GM10248 (cell line): Measurements from ENCODE around the gene NEB.

ENCODE experiments used
- CTCF ChIA-PET: fragments of 300-600 bp; sonication (Branson Sonifier 250); formaldehyde crosslinking; extraction: SDS; loops from one replicate; lab custom pipeline; 2021; ENCODE audit warnings: antibody characterized with exemption; lab: Yijun Ruan, JAX
- POLR2A ChIA-PET: fragments of 350-650 bp; sonication (Branson Sonifier 250); formaldehyde crosslinking; extraction: SDS; loops from one replicate; lab custom pipeline; 2020; ENCODE audit warnings: antibody characterized with exemption; lab: Yijun Ruan, JAX
- DNase-seq: peaks from one replicate; pipeline ENCODE4 v3.0.0; 2012; ENCODE audit errors: extremely low spot score
- TF ChIP-seq, protein P1 (sequence below): IDR thresholded peaks from 2 replicates; pipeline ENCODE4 v1.5.1; 2012; ENCODE audit warnings: mild to moderate bottlenecking, low read depth; ENCODE audit errors: extremely low read depth, missing control alignments, control extremely low read depth

The NEB gene

DNA sequence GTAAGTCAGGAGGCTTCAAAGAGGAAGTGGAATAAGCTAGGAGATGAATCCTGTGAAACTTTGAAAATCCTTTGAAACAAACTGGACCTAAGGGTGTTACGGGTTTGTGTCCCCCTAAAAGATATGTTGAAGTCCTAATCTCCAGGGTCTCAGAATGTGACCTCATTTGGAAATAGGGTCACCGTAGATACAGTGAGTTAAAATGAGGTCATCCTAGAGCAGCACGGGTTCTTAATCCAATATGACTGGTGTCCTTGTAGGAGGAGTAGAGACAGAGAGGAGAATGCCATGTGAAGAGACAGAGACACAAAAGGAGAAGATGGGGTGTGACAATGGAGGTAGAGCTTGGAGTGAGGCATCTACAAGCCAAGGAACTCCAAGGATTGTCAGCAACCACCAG is 26.9 kb upstream of the NEB start:
- TF ChIP-seq, protein P1, sequence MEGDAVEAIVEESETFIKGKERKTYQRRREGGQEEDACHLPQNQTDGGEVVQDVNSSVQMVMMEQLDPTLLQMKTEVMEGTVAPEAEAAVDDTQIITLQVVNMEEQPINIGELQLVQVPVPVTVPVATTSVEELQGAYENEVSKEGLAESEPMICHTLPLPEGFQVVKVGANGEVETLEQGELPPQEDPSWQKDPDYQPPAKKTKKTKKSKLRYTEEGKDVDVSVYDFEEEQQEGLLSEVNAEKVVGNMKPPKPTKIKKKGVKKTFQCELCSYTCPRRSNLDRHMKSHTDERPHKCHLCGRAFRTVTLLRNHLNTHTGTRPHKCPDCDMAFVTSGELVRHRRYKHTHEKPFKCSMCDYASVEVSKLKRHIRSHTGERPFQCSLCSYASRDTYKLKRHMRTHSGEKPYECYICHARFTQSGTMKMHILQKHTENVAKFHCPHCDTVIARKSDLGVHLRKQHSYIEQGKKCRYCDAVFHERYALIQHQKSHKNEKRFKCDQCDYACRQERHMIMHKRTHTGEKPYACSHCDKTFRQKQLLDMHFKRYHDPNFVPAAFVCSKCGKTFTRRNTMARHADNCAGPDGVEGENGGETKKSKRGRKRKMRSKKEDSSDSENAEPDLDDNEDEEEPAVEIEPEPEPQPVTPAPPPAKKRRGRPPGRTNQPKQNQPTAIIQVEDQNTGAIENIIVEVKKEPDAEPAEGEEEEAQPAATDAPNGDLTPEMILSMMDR = no peak
- CTCF ChIA-PET = interaction anchor here (1.6 kb wide), 1 partner anchor 53 kb away, joined by 3 read pairs; no protein-coding TSS in a partner anchor
- no peak for DNase-seq
- POLR2A ChIA-PET = no interaction called here

DNA sequence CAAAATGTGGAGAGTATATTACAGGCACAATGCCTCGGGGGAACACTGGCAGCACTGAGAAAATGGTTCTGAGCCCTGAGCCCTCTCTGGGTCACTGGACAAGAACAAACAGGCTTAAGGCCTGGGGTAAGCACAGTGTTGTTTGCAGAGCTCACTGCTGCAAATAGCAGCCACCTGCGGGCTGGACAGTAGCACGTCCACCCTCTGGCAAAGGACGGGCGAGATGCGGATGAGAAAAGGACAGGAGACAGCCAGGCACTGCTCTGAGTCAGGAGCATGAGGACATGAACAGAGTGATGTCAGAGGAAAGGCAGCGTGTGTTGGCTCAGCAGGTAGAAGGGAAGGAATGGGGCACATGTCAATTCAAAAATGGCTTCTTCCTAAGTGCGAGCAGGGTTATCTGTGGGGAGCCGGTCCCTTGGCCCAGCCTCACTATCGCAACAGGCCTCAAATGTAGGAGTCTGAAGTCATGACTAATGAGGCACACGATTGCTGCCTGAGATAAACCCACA is 25.9 kb upstream of the NEB start:
- DNase-seq = no peak
- TF ChIP-seq, protein P1 = no peak
- ChIA-PET POLR2A (no interaction called here), CTCF (no interaction called here)

GRCh38 chr2:151758744-151759143 is 24.5 kb upstream of the NEB start:
- TF ChIP-seq, protein P1 = no peak
- no peak for DNase-seq
- CTCF ChIA-PET = interaction anchor here (2.9 kb wide), 1 partner anchor 13 kb away, joined by 9 read pairs; no protein-coding TSS in a partner anchor
- POLR2A ChIA-PET = no interaction called here

GRCh38 chr2:151757861-151758260 is 23.6 kb upstream of the NEB start:
- POLR2A ChIA-PET = no interaction called here
- TF ChIP-seq, protein P1 = no peak
- no peak for DNase-seq
- CTCF ChIA-PET = interaction anchor here (0.8 to 2.9 kb wide), 3 partner anchors 11 to 31 kb away, joined by 3 to 9 read pairs (median 5); no protein-coding TSS in a partner anchor

GRCh38 chr2:151756820-151757219 is 22.5 kb upstream of the NEB start:
- no peak for DNase-seq
- ChIA-PET CTCF (interaction anchor here (0.9 to 3.2 kb wide), 5 partner anchors 9 to 20 kb away, joined by 3 to 12 read pairs (median 9); no protein-coding TSS in a partner anchor), POLR2A (no interaction called here)
- TF ChIP-seq, protein P1 = no peak

DNA sequence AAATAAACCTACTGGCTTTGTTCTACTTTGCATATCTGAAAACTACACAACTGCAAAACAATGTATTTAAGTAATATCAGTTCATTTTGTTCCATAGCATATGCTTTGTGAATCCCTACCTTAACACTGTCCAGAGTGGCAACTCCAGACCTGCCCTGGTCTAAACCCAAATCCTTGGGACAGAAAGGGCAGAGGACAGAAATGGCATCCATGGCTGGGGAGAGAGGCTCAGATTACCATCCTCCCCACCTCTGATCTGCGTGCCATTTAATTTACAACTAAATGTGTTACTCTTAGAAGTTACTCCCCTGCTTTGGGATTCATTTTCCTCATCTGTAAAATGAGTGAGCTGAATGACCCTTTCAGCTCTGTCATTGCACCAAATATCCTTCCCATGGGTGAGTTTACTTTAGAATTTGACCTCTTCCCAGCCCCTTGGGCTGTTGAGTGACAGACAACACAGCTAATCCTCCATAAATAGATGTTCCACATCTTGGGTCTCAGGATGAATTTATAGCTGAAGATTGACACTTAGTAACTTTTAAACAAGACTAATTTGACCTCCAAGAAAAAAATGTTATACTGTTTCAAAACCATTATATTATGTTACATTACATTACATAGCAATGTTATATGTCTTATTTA is 20.1 kb upstream of the NEB start:
- ChIA-PET POLR2A (no interaction called here), CTCF (interaction anchor here (1.0 to 3.2 kb wide), 6 partner anchors 12 to 53 kb away, joined by 3 to 12 read pairs (median 8); no protein-coding TSS in a partner anchor)
- no peak for DNase-seq
- TF ChIP-seq, protein P1 = no peak
